Fibroblast of lung (primary cell): ENCODE data around the gene SEPHS2. TPM values are rescaled to one million over a fixed set of nuclear protein-coding genes. Genes with fewer than 3 reads are reported as not detected.

Experiments
- DNase-seq, 2 donors: peaks; one replicate each; pipeline versions ENCODE4 v3.0.0 to v3.0.0-alpha.2; 2010; ENCODE audit warnings: low read depth in 2 of 2
- H2AFZ ChIP-seq: 2 replicates; pipeline ENCODE4 v1.5.1; 2012; ENCODE audit warnings: low read length, control low read depth, inconsistent platforms
- H3K27ac ChIP-seq: 2 replicates; pipeline ENCODE4 v1.5.1; 2011; ENCODE audit warnings: low read length, control low read depth; ENCODE audit not compliant: insufficient read depth
- H3K27me3 ChIP-seq: 2 replicates; pipeline ENCODE4 v1.5.1; 2011; ENCODE audit warnings: mild to moderate bottlenecking, low read length; ENCODE audit not compliant: control insufficient read depth, insufficient read depth
- H3K36me3 ChIP-seq: 2 replicates; pipeline ENCODE4 v1.5.1; 2011; ENCODE audit warnings: low read length; ENCODE audit not compliant: control insufficient read depth, insufficient read depth
- H3K4me1 ChIP-seq: 2 replicates; pipeline ENCODE4 v1.5.1; 2011; ENCODE audit warnings: low read length; ENCODE audit not compliant: control insufficient read depth, insufficient read depth; ENCODE audit errors: extremely low read depth
- H3K4me2 ChIP-seq: 2 replicates; pipeline ENCODE4 v1.5.1; 2011; ENCODE audit warnings: low read length, control low read depth; ENCODE audit not compliant: insufficient read depth; ENCODE audit errors: extremely low read depth
- H3K4me3 ChIP-seq, 4 experiments: fragments of 200-600 bp in 1 of 4; sonication (generic) in 1 of 4; replicated peaks in 1 of 4; 2 replicates each; pipeline ENCODE4 v1.5.1; 2011 to 2016; ENCODE audit warnings: low read length in 4 of 4, low read depth in 3 of 4, mild to moderate bottlenecking in 3 of 4, control low read depth in 2 of 4, inconsistent platforms in 1 of 4, mixed read lengths in 1 of 4; ENCODE audit not compliant: insufficient read depth in 1 of 4; ENCODE audit errors: control extremely low read depth in 1 of 4
- H3K79me2 ChIP-seq: 2 replicates; pipeline ENCODE4 v1.5.1; 2012; ENCODE audit warnings: mild to moderate bottlenecking, low read length, inconsistent platforms; ENCODE audit not compliant: control insufficient read depth, insufficient read depth
- H3K9ac ChIP-seq: 2 replicates; pipeline ENCODE4 v1.5.1; 2011; ENCODE audit warnings: mild to moderate bottlenecking, low read length, control low read depth; ENCODE audit not compliant: insufficient read depth
- H3K9me3 ChIP-seq: 2 replicates; pipeline ENCODE4 v1.5.1; 2012; ENCODE audit warnings: low read depth, low read length; ENCODE audit not compliant: control insufficient read depth, insufficient read depth
- H4K20me1 ChIP-seq: 2 replicates; pipeline ENCODE4 v1.5.1; 2011; ENCODE audit warnings: low read length; ENCODE audit not compliant: control insufficient read depth, insufficient read depth; ENCODE audit errors: extremely low read depth
- CTCF ChIP-seq, 2 donors: IDR thresholded peaks in 1 of 2; conservative IDR thresholded peaks in 1 of 2; 1 replicate in 1 of 2; 2 replicates in 1 of 2; pipeline ENCODE4 v1.5.1; 2011 to 2012; ENCODE audit warnings: low read length in 2 of 2, control low read depth in 1 of 2, inconsistent platforms in 1 of 2, low read depth in 1 of 2, mild to moderate bottlenecking in 1 of 2
- EZH2 ChIP-seq: IDR thresholded peaks from 2 replicates; pipeline ENCODE4 v1.5.1; 2012; ENCODE audit warnings: low read length, control low read depth, mild to moderate bottlenecking; ENCODE audit errors: missing control alignments
- polyA plus RNA-seq, 2 donors: library from polyadenylated mRNA; depleted of rRNA in 1 of 2; stranded (reverse) in 1 of 2; unstranded in 1 of 2; fragments of >200 nt; gene quantifications; 2 replicates each; pipeline ENCODE4 v1.2.1, GENCODE V29; 2011 to 2012; ENCODE audit warnings: missing spikeins in 1 of 2
- total RNA-seq: library from RNA; depleted of rRNA; stranded (reverse); fragments of >200 nt; gene quantifications from 2 replicates; pipeline ENCODE4 v1.2.1, GENCODE V29; 2014

Gene SEPHS2
- total and polyA plus RNA-seq, 2 donors (not counting 1 experiment from before 2014, with no cell fraction given) = 26.6 to 41.8 TPM

GRCh38 chr16:30445149-30445407 is 596 bp downstream of the SEPHS2 start:
- no peak for DNase-seq

GRCh38 chr16:30444231-30445148 is 1.2 kb downstream of the SEPHS2 start:
- Histone ChIP-seq H3K27ac (peak overlapping the region; percentile 91), H3K4me2 (peak overlapping the region; percentile 99), H3K9me3 (no peaks in the 10 kb centered on the region)

More at GRCh38 chr16:30445149-30445407, 596 bp downstream of the SEPHS2 start:
- no peak for TF ChIP-seq EZH2
- no peak for TF ChIP-seq CTCF (conservative IDR thresholded peaks at IDR 0.05 in 1 of 2, IDR thresholded peaks at IDR 0.05 in 1 of 2; ENCODE audit: low read depth in 1 of 2, low read length in 2 of 2)
- Histone ChIP-seq H3K9me3 (no peaks in the 10 kb centered on the region), H4K20me1 (no peaks in the 10 kb centered on the region), H3K4me1 (peaks cover 7% of the 10 kb centered on the region), H3K27me3 (no peaks in the 10 kb centered on the region), H3K4me3 (peak overlapping the region; percentile 79 to 99 (median 80)), H3K9ac (peak overlapping the region; percentile 93), H3K79me2 (peaks cover 11% of the 10 kb centered on the region), H3K36me3 (peaks cover 5% of the 10 kb centered on the region), H3K4me2 (peak overlapping the region; percentile 99), H3K27ac (peak overlapping the region; percentile 91), H2AFZ (peak overlapping the region; percentile 88)

More at GRCh38 chr16:30444231-30445148, 1.2 kb downstream of the SEPHS2 start:
- H4K20me1 ChIP-seq = no peaks in the 10 kb centered on the region
- peak overlapping the region; percentile 88 for H2AFZ ChIP-seq
- H3K27me3 ChIP-seq = no peaks in the 10 kb centered on the region
- DNase-seq = no peak
- peaks cover 7% of the 10 kb centered on the region for H3K4me1 ChIP-seq
- no peak for TF ChIP-seq CTCF (conservative IDR thresholded peaks at IDR 0.05 in 1 of 2, IDR thresholded peaks at IDR 0.05 in 1 of 2; ENCODE audit: low read depth in 1 of 2, low read length in 2 of 2)
- no peak for TF ChIP-seq EZH2
- peaks cover 11% of the 10 kb centered on the region for H3K79me2 ChIP-seq
- H3K36me3 ChIP-seq = peaks cover 5% of the 10 kb centered on the region
- peak overlapping the region; percentile 93 for H3K9ac ChIP-seq
- H3K4me3 ChIP-seq = peak overlapping the region; percentile 79 to 99 (median 80)
